GM12878 (cell line): ENCODE results near the gene ASAH2B.
A peak's percentile ranks its signal among the peaks of the same experiment; 100 is the strongest.

Source experiments
- CEBPB ChIP-seq, 2 experiments: fragments of 150-350 bp in 1 of 2; IDR thresholded peaks; 2 replicates each; pipeline ENCODE4 v1.6.1; 2012 to 2014; ENCODE audit warnings: low read depth in 2 of 2, low read length in 2 of 2, borderline replicate concordance in 1 of 2, inconsistent platforms in 1 of 2
- CHD2 ChIP-seq: IDR thresholded peaks from 2 replicates; pipeline ENCODE4 v1.6.1; 2011; ENCODE audit warnings: low read depth, low read length, improper control_type of control experiment, borderline replicate concordance
- CTCF ChIP-seq, 3 experiments: IDR thresholded peaks in 2 of 3; conservative IDR thresholded peaks in 1 of 3; 2 replicates each; pipeline ENCODE4 v1.5.1; 2011; ENCODE audit warnings: low read depth in 3 of 3, low read length in 3 of 3, mild to moderate bottlenecking in 3 of 3, control low read depth in 2 of 3, moderate library complexity in 2 of 3, inconsistent platforms in 1 of 3, mixed read lengths in 1 of 3; ENCODE audit not compliant: control insufficient read depth in 2 of 3, insufficient read depth in 1 of 3; ENCODE audit errors: extremely low read depth in 1 of 3
- EP300 ChIP-seq, 2 experiments: fragments of 150-350 bp in 1 of 2; IDR thresholded peaks; 2 replicates each; pipeline ENCODE4 v1.6.1; 2011 to 2012; ENCODE audit warnings: low read depth in 2 of 2, low read length in 2 of 2, borderline replicate concordance in 1 of 2, improper control_type of control experiment in 1 of 2, inconsistent platforms in 1 of 2; ENCODE audit not compliant: control insufficient read depth in 1 of 2
- EZH2 ChIP-seq: IDR thresholded peaks from 2 replicates; pipeline ENCODE4 v1.6.1; 2012; ENCODE audit warnings: low read depth, mild to moderate bottlenecking, control low read depth, inconsistent platforms, low read length, borderline replicate concordance; ENCODE audit not compliant: control insufficient read depth
- KDM1A ChIP-seq: fragments of 200-600 bp; sonication (generic); IDR thresholded peaks from 2 replicates; pipeline ENCODE4 v1.6.1; 2016; ENCODE audit warnings: borderline replicate concordance
- MTA3 ChIP-seq: IDR thresholded peaks from 2 replicates; pipeline ENCODE4 v1.6.1; 2012; ENCODE audit warnings: low read length, inconsistent platforms, borderline replicate concordance
- POLR2A ChIP-seq: IDR thresholded peaks from 2 replicates; pipeline ENCODE4 v1.6.1; 2011; ENCODE audit warnings: low read depth, mild to moderate bottlenecking, low read length
- RELA ChIP-seq: fragments of 450-650 bp; IDR thresholded peaks from 2 replicates; pipeline ENCODE4 v1.8.0; 2014; ENCODE audit warnings: borderline replicate concordance; ENCODE audit not compliant: partially characterized antibody
- SIX5 ChIP-seq: IDR thresholded peaks from 2 replicates; pipeline ENCODE4 v1.6.1; 2011; ENCODE audit warnings: mild to moderate bottlenecking, low read depth, low read length, moderate library complexity; ENCODE audit not compliant: severe bottlenecking
- TCF12 ChIP-seq: IDR thresholded peaks from 2 replicates; pipeline ENCODE4 v1.6.1; 2011; ENCODE audit warnings: low read depth, mild to moderate bottlenecking, low read length
- TCF7 ChIP-seq: IDR thresholded peaks from 2 replicates; pipeline ENCODE4 v1.6.1; 2014; ENCODE audit warnings: antibody characterized with exemption, borderline replicate concordance
- TF ChIP-seq, protein P1 (sequence below): IDR thresholded peaks from 2 replicates; pipeline ENCODE4 v1.6.1; 2012; ENCODE audit warnings: mild to moderate bottlenecking, low read depth, low read length

GRCh38 chr10:50788951-50789945, 49.5 kb downstream of the ASAH2B start:
- no peak for TF ChIP-seq KDM1A
- TF ChIP-seq EZH2, result no peak
- TF ChIP-seq CTCF (IDR thresholded peaks at IDR 0.05 in 2 of 3, conservative IDR thresholded peaks at IDR 0.05 in 1 of 3; ENCODE audit: control insufficient read depth in 2 of 3, extremely low read depth in 1 of 3, insufficient read depth in 1 of 3, low read depth in 3 of 3, low read length in 3 of 3), result peak; percentile 17 to 40 (median 18); a peak in 4 of 6 replicates
- no peak for TF ChIP-seq TCF12
- no peak for TF ChIP-seq SIX5
- TF ChIP-seq RELA, result no peak
- no peak for TF ChIP-seq TCF7
- no peak for TF ChIP-seq POLR2A
- TF ChIP-seq, protein P1, sequence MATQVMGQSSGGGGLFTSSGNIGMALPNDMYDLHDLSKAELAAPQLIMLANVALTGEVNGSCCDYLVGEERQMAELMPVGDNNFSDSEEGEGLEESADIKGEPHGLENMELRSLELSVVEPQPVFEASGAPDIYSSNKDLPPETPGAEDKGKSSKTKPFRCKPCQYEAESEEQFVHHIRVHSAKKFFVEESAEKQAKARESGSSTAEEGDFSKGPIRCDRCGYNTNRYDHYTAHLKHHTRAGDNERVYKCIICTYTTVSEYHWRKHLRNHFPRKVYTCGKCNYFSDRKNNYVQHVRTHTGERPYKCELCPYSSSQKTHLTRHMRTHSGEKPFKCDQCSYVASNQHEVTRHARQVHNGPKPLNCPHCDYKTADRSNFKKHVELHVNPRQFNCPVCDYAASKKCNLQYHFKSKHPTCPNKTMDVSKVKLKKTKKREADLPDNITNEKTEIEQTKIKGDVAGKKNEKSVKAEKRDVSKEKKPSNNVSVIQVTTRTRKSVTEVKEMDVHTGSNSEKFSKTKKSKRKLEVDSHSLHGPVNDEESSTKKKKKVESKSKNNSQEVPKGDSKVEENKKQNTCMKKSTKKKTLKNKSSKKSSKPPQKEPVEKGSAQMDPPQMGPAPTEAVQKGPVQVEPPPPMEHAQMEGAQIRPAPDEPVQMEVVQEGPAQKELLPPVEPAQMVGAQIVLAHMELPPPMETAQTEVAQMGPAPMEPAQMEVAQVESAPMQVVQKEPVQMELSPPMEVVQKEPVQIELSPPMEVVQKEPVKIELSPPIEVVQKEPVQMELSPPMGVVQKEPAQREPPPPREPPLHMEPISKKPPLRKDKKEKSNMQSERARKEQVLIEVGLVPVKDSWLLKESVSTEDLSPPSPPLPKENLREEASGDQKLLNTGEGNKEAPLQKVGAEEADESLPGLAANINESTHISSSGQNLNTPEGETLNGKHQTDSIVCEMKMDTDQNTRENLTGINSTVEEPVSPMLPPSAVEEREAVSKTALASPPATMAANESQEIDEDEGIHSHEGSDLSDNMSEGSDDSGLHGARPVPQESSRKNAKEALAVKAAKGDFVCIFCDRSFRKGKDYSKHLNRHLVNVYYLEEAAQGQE, result no peak
- TF ChIP-seq CHD2, result no peak
- no peak for TF ChIP-seq CEBPB (IDR thresholded peaks at IDR 0.05; ENCODE audit: borderline replicate concordance in 1 of 2, low read depth in 2 of 2, low read length in 2 of 2)
- TF ChIP-seq MTA3, result no peak
- no peak for TF ChIP-seq EP300 (IDR thresholded peaks at IDR 0.05; ENCODE audit: borderline replicate concordance in 1 of 2, control insufficient read depth in 1 of 2, low read depth in 2 of 2, low read length in 2 of 2)
